Fibroblast of lung (primary cell): ENCODE measurements around the gene GCM1. TPM values are rescaled to one million over a fixed set of nuclear protein-coding genes. Genes with fewer than 3 reads are reported as not detected.

Experiments used
- DNase-seq, 2 donors: peaks; one replicate each; pipeline versions ENCODE4 v3.0.0 to v3.0.0-alpha.2; 2010; ENCODE audit warnings: low read depth in 2 of 2
- H2AFZ ChIP-seq: 2 replicates; pipeline ENCODE4 v1.5.1; 2012; ENCODE audit warnings: low read length, control low read depth, inconsistent platforms
- H3K27ac ChIP-seq: 2 replicates; pipeline ENCODE4 v1.5.1; 2011; ENCODE audit warnings: low read length, control low read depth; ENCODE audit not compliant: insufficient read depth
- H3K27me3 ChIP-seq: 2 replicates; pipeline ENCODE4 v1.5.1; 2011; ENCODE audit warnings: mild to moderate bottlenecking, low read length; ENCODE audit not compliant: control insufficient read depth, insufficient read depth
- H3K36me3 ChIP-seq: 2 replicates; pipeline ENCODE4 v1.5.1; 2011; ENCODE audit warnings: low read length; ENCODE audit not compliant: control insufficient read depth, insufficient read depth
- H3K4me1 ChIP-seq: 2 replicates; pipeline ENCODE4 v1.5.1; 2011; ENCODE audit warnings: low read length; ENCODE audit not compliant: control insufficient read depth, insufficient read depth; ENCODE audit errors: extremely low read depth
- H3K4me2 ChIP-seq: 2 replicates; pipeline ENCODE4 v1.5.1; 2011; ENCODE audit warnings: low read length, control low read depth; ENCODE audit not compliant: insufficient read depth; ENCODE audit errors: extremely low read depth
- H3K4me3 ChIP-seq, 4 experiments: fragments of 200-600 bp in 1 of 4; sonication (generic) in 1 of 4; replicated peaks in 1 of 4; 2 replicates each; pipeline ENCODE4 v1.5.1; 2011 to 2016; ENCODE audit warnings: low read length in 4 of 4, low read depth in 3 of 4, mild to moderate bottlenecking in 3 of 4, control low read depth in 2 of 4, inconsistent platforms in 1 of 4, mixed read lengths in 1 of 4; ENCODE audit not compliant: insufficient read depth in 1 of 4; ENCODE audit errors: control extremely low read depth in 1 of 4
- H3K79me2 ChIP-seq: 2 replicates; pipeline ENCODE4 v1.5.1; 2012; ENCODE audit warnings: mild to moderate bottlenecking, low read length, inconsistent platforms; ENCODE audit not compliant: control insufficient read depth, insufficient read depth
- H3K9ac ChIP-seq: 2 replicates; pipeline ENCODE4 v1.5.1; 2011; ENCODE audit warnings: mild to moderate bottlenecking, low read length, control low read depth; ENCODE audit not compliant: insufficient read depth
- H3K9me3 ChIP-seq: 2 replicates; pipeline ENCODE4 v1.5.1; 2012; ENCODE audit warnings: low read depth, low read length; ENCODE audit not compliant: control insufficient read depth, insufficient read depth
- H4K20me1 ChIP-seq: 2 replicates; pipeline ENCODE4 v1.5.1; 2011; ENCODE audit warnings: low read length; ENCODE audit not compliant: control insufficient read depth, insufficient read depth; ENCODE audit errors: extremely low read depth
- CTCF ChIP-seq, 2 donors: IDR thresholded peaks in 1 of 2; conservative IDR thresholded peaks in 1 of 2; 1 replicate in 1 of 2; 2 replicates in 1 of 2; pipeline ENCODE4 v1.5.1; 2011 to 2012; ENCODE audit warnings: low read length in 2 of 2, control low read depth in 1 of 2, inconsistent platforms in 1 of 2, low read depth in 1 of 2, mild to moderate bottlenecking in 1 of 2
- EZH2 ChIP-seq: IDR thresholded peaks from 2 replicates; pipeline ENCODE4 v1.5.1; 2012; ENCODE audit warnings: low read length, control low read depth, mild to moderate bottlenecking; ENCODE audit errors: missing control alignments
- polyA plus RNA-seq, 2 donors: library from polyadenylated mRNA; depleted of rRNA in 1 of 2; stranded (reverse) in 1 of 2; unstranded in 1 of 2; fragments of >200 nt; gene quantifications; 2 replicates each; pipeline ENCODE4 v1.2.1, GENCODE V29; 2011 to 2012; ENCODE audit warnings: missing spikeins in 1 of 2
- total RNA-seq: library from RNA; depleted of rRNA; stranded (reverse); fragments of >200 nt; gene quantifications from 2 replicates; pipeline ENCODE4 v1.2.1, GENCODE V29; 2014

GCM1 gene
- total and polyA plus RNA-seq, 2 donors (not counting 1 experiment from before 2014, with no cell fraction given) = not detected

GRCh38 chr6:53095270-53095669 lies 53.4 kb downstream of the GCM1 start:
- Histone ChIP-seq H3K4me3 (no peak overlapping the region), H3K27me3 (no peaks in the 10 kb centered on the region), H3K4me2 (no peak overlapping the region), H3K27ac (no peak overlapping the region), H3K9me3 (no peaks in the 10 kb centered on the region), H4K20me1 (no peaks in the 10 kb centered on the region), H3K4me1 (no peaks in the 10 kb centered on the region), H3K9ac (no peak overlapping the region), H3K36me3 (peaks cover 10% of the 10 kb centered on the region), H2AFZ (no peak overlapping the region), H3K79me2 (no peaks in the 10 kb centered on the region)
- no peak for TF ChIP-seq EZH2
- no peak for DNase-seq

GRCh38 chr6:53090576-53090975 lies 58.1 kb downstream of the GCM1 start:
- Histone ChIP-seq H3K79me2 (no peaks in the 10 kb centered on the region), H2AFZ (no peak overlapping the region), H3K36me3 (peaks cover 8% of the 10 kb centered on the region), H3K4me3 (no peak overlapping the region), H3K27ac (no peak overlapping the region), H4K20me1 (no peaks in the 10 kb centered on the region), H3K4me1 (no peaks in the 10 kb centered on the region), H3K4me2 (no peak overlapping the region), H3K9me3 (no peaks in the 10 kb centered on the region), H3K9ac (no peak overlapping the region), H3K27me3 (no peaks in the 10 kb centered on the region)
- TF ChIP-seq CTCF (conservative IDR thresholded peaks at IDR 0.05 in 1 of 2, IDR thresholded peaks at IDR 0.05 in 1 of 2; ENCODE audit: low read depth in 1 of 2, low read length in 2 of 2) (no peak), EZH2 (no peak)
- DNase-seq = peak; percentile 29 to 33

GRCh38 chr6:53089948-53090347 lies 58.7 kb downstream of the GCM1 start:
- H3K4me3 ChIP-seq = no peak overlapping the region
- H3K9me3 ChIP-seq = no peaks in the 10 kb centered on the region
- H3K79me2 ChIP-seq = no peaks in the 10 kb centered on the region
- peaks cover 8% of the 10 kb centered on the region for H3K36me3 ChIP-seq
- no peak for DNase-seq
- no peak overlapping the region for H2AFZ ChIP-seq
- no peaks in the 10 kb centered on the region for H4K20me1 ChIP-seq
- TF ChIP-seq EZH2 = no peak
- no peak for TF ChIP-seq CTCF (conservative IDR thresholded peaks at IDR 0.05 in 1 of 2, IDR thresholded peaks at IDR 0.05 in 1 of 2; ENCODE audit: low read depth in 1 of 2, low read length in 2 of 2)
- H3K27ac ChIP-seq = no peak overlapping the region
- H3K9ac ChIP-seq = no peak overlapping the region
- no peaks in the 10 kb centered on the region for H3K4me1 ChIP-seq
- no peaks in the 10 kb centered on the region for H3K27me3 ChIP-seq
- no peak overlapping the region for H3K4me2 ChIP-seq
